GM15510 (cell line): ENCODE data around the gene MAPK12.

Experiments
- POLR2A ChIP-seq: IDR thresholded peaks from 3 replicates; pipeline ENCODE4 v1.6.1; 2011; ENCODE audit warnings: borderline replicate concordance; ENCODE audit not compliant: insufficient read length; ENCODE audit errors: extremely low read depth

Gene MAPK12

GRCh38 chr22:50280708-50281383 is 19.4 kb upstream of the MAPK12 start:
- TF ChIP-seq POLR2A = no peak

GRCh38 chr22:50280022-50280707 is 18.7 kb upstream of the MAPK12 start:
- no peak for TF ChIP-seq POLR2A

- TF ChIP-seq POLR2A = no peak
Observed at GRCh38 chr22:50278956-50279619, 17.6 kb upstream of the MAPK12 start.

- no peak for TF ChIP-seq POLR2A
Observed at GRCh38 chr22:50278461-50278860, 17.0 kb upstream of the MAPK12 start.

- no peak for TF ChIP-seq POLR2A
Observed at GRCh38 chr22:50277761-50278160, 16.3 kb upstream of the MAPK12 start.

GRCh38 chr22:50276143-50276542 is 14.7 kb upstream of the MAPK12 start:
- TF ChIP-seq POLR2A = peak; percentile 23

- no peak for TF ChIP-seq POLR2A
Observed at GRCh38 chr22:50275181-50276055, 13.9 kb upstream of the MAPK12 start.

- no peak for TF ChIP-seq POLR2A
Observed at GRCh38 chr22:50274771-50275170, 13.3 kb upstream of the MAPK12 start.

- no peak for TF ChIP-seq POLR2A
Observed at GRCh38 chr22:50274311-50274710, 12.8 kb upstream of the MAPK12 start.

- TF ChIP-seq POLR2A = no peak
Observed at GRCh38 chr22:50272044-50272802, 10.7 kb upstream of the MAPK12 start.

- TF ChIP-seq POLR2A = no peak
Observed at GRCh38 chr22:50271519-50271970, 10.1 kb upstream of the MAPK12 start.

GRCh38 chr22:50270666-50271394 is 9.3 kb upstream of the MAPK12 start:
- no peak for TF ChIP-seq POLR2A

- TF ChIP-seq POLR2A = no peak
Observed at GRCh38 chr22:50269970-50270665, 8.6 kb upstream of the MAPK12 start, which contains the start of gene MAPK11. MAPK11 (minus strand) TSS chr22:50270380; CDS start chr22:50270292, 88 bp downstream.
